HG02763 (cell line): ENCODE measurements around the gene NTM.

Experiments used
- ATAC-seq: cut with Tn5 transposase; IDR thresholded peaks from one replicate; pipeline ENCODE4 v1.9.1; 2021; ENCODE audit warnings: mild to moderate bottlenecking, moderate library complexity; ENCODE audit not compliant: unreplicated experiment

Gene NTM

GRCh38 chr11:131592734-131593133, 222.3 kb downstream of the NTM start:
- ATAC-seq = no peak

GRCh38 chr11:131593301-131593700, 222.9 kb downstream of the NTM start:
- no peak for ATAC-seq

GRCh38 chr11:131595797-131596196, 225.4 kb downstream of the NTM start:
- no peak for ATAC-seq

- ATAC-seq = no peak
These were observed 227.5 kb downstream of the NTM start for GRCh38 chr11:131597890-131598289.

GRCh38 chr11:131598305-131598704, 227.9 kb downstream of the NTM start:
- no peak for ATAC-seq

GRCh38 chr11:131599285-131599684, 228.9 kb downstream of the NTM start:
- no peak for ATAC-seq

GRCh38 chr11:131600628-131601027, 230.2 kb downstream of the NTM start:
- ATAC-seq = no peak

- no peak for ATAC-seq
These were observed 231.2 kb downstream of the NTM start for GRCh38 chr11:131601586-131601985.

- ATAC-seq = no peak
These were observed 232.0 kb downstream of the NTM start for GRCh38 chr11:131602431-131602830.

- ATAC-seq = no peak
These were observed 236.5 kb downstream of the NTM start for GRCh38 chr11:131606811-131607335.

GRCh38 chr11:131609337-131609736, 238.9 kb downstream of the NTM start:
- no peak for ATAC-seq

- ATAC-seq = no peak
These were observed 239.5 kb downstream of the NTM start for GRCh38 chr11:131609921-131610320.

GRCh38 chr11:131611322-131611721, 240.9 kb downstream of the NTM start:
- no peak for ATAC-seq

GRCh38 chr11:131612533-131612932, 242.1 kb downstream of the NTM start:
- no peak for ATAC-seq

- no peak for ATAC-seq
These were observed 244.2 kb downstream of the NTM start for GRCh38 chr11:131614631-131615030.

GRCh38 chr11:131615611-131616010, 245.2 kb downstream of the NTM start:
- ATAC-seq = no peak

- no peak for ATAC-seq
These were observed 246.2 kb downstream of the NTM start for GRCh38 chr11:131616481-131617140.

- no peak for ATAC-seq
These were observed 247.8 kb downstream of the NTM start for GRCh38 chr11:131618201-131618600.

GRCh38 chr11:131622193-131622592, 251.8 kb downstream of the NTM start:
- no peak for ATAC-seq

- no peak for ATAC-seq
These were observed 254.1 kb downstream of the NTM start for GRCh38 chr11:131624531-131624930.

GRCh38 chr11:131626788-131627187, 256.4 kb downstream of the NTM start:
- ATAC-seq = no peak

GRCh38 chr11:131628739-131629138, 258.3 kb downstream of the NTM start:
- no peak for ATAC-seq

- ATAC-seq = no peak
These were observed 259.6 kb downstream of the NTM start for GRCh38 chr11:131629925-131630540.
